Measurements from ENCODE around the gene NEDD4.

GRCh38 chr15:55819397-55820034 is 173.9 kb downstream of the NEDD4 start:
- no peak for TF ChIP-seq EZH2 (IDR thresholded peaks at IDR 0.05; ENCODE audit: insufficient read depth, poor library complexity, severe bottlenecking)
- no peak for TF ChIP-seq EZH2phosphoT487 (IDR thresholded peaks at IDR 0.05; ENCODE audit: insufficient read depth, low read depth)

All from GM23248 (cell line).